ENCODE results near the gene ANKRD34C. TPM values are rescaled to one million over a fixed set of nuclear protein-coding genes. Genes with fewer than 3 reads are reported as not detected.

ANKRD34C gene
- not detected in 2 replicates for total RNA-seq (2014; rRNA removed; shearing (Covaris generic))

DNA sequence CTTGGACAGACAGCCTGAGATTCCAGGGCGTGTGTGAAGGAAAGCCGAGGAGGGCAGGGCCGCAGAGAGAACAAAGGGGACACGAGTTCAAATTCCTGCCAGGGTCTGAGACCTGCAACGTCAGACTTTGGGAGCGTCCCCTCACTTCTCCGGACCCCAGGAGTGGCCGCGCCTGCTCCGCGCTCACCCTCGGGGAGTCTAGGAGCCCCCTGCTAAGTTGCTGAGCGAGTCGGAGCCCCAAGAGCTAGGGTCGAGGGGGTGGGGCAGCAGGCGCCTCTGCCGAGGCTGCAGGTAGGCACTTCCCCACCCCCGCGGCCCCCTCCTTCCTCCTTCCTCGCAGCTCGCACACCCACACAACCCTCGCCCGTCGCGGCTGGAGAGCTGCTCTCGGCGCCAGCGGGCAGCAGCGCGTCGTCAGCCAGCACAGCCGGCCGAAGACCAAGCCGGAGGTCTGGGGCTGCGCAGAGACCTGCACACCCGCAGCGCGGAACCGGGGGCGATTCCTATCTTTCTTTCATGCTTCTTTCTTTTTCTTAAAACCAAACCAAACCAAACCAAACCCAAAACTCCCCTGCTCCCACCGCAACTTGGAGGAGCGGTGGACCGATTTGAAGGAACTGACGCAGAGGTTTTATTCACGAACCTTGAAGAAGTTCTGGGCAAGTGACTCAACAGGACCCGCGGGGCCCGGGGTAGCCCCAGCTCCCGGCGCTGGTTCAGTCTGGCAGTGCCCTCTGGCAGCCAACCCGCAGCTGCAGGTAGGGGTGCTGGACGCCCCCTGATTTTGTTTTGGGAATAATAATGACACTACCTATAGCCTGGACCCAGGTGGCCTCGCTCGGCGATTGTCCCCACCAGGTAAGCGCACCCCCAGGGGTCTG, at the start of gene ANKRD34C:
Gene ANKRD34C (plus strand): TSS at position 352 of the 881 bp plus-strand sequence. CDS start 10,563 bp downstream, outside the sequence.
- no peak for DNase-seq (ENCODE audit: low read depth)

GRCh38 chr15:79233236-79233635, 49.3 kb upstream of the ANKRD34C start:
- no peak for DNase-seq (ENCODE audit: low read depth)

DNA sequence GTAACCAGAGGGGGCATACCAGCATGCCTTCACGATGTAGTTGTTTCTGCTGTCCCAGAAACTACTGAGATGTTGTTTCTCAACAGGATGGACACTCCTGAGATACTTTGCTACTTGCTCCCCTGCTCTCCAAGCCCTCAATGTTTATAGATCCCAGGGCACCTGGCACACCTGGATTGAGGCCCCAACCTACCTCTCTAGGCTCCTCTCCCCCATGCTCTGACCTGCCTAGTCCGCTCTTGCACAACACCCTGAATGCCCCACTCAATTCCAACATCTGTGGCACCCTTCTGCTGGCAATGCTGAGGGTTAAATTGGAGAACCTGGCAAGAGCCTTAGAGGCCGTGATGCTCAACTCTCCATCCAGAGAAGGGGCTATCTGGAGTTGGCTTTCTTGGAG, 42.5 kb upstream of the ANKRD34C start:
- DNase-seq (ENCODE audit: low read depth) = no peak

DNA sequence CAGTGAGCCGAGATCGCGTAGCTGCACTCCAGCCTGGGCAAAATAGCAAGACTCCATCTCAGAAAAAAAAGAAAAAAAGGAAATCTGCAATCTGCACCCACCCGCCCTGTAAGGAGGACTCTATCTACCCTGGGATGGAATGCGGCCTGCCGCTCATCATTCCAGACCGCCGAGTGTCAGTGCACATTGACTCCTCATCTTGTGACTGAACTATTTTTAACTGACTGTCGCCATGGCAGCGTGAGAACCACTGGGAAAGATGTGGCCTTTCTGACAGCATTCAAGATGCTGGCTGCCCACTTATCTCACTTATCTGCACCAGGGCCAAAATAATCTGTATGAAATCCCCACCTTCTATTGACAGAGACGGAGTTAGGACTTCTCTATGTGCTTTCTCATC, 38.8 kb upstream of the ANKRD34C start:
- peak; percentile 22 for DNase-seq (ENCODE audit: low read depth)

DNA sequence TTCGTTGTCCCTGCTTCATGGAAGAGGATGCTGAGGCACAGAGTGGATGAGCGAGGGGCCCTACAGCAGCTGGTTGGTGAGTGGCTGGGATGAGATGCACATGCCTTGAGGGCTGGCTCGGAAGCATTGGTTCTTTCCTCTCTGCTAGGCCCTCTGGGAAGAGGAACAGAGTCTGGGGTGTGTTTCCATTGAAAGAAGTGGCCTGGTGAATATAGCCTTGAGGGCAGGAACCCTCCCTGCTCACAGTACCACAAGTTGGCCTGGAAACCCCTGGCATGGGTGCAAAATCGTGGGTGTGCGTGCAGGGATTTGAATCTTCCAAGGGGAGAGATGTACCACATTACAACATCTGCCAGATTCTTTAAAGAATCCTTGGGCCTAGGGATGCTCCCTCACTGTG, 37.6 kb upstream of the ANKRD34C start:
- no peak for DNase-seq (ENCODE audit: low read depth)

GRCh38 chr15:79248183-79248582, 34.3 kb upstream of the ANKRD34C start:
- DNase-seq (ENCODE audit: low read depth) = no peak

DNA sequence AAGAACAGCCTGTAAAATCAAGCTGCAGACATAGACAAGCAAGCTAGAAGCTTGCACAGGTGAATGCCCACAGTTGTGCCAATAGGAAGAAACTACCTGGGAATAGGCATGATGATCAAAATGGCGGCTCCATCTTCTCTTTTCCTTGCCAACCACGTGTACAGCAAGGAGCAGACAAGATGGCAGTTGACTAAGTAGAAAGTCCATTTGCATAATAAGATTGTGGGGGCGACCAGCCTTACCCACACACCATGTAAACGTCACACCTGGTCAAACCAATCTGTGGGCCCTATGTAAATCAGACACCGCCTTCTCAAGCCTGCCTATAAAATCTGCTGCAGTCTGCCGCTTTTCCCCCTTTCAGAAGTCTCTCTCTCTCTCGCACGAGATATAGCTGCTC, 25.1 kb upstream of the ANKRD34C start:
- DNase-seq (ENCODE audit: low read depth) = peak; percentile 61

GRCh38 chr15:79261836-79262235, 20.7 kb upstream of the ANKRD34C start:
- DNase-seq (ENCODE audit: low read depth) = no peak

- no peak for DNase-seq (ENCODE audit: low read depth)
These were observed 17.4 kb upstream of the ANKRD34C start for GRCh38 chr15:79265167-79265566.

GRCh38 chr15:79265987-79266579, 16.4 kb upstream of the ANKRD34C start:
- no peak for DNase-seq (ENCODE audit: low read depth)

DNA sequence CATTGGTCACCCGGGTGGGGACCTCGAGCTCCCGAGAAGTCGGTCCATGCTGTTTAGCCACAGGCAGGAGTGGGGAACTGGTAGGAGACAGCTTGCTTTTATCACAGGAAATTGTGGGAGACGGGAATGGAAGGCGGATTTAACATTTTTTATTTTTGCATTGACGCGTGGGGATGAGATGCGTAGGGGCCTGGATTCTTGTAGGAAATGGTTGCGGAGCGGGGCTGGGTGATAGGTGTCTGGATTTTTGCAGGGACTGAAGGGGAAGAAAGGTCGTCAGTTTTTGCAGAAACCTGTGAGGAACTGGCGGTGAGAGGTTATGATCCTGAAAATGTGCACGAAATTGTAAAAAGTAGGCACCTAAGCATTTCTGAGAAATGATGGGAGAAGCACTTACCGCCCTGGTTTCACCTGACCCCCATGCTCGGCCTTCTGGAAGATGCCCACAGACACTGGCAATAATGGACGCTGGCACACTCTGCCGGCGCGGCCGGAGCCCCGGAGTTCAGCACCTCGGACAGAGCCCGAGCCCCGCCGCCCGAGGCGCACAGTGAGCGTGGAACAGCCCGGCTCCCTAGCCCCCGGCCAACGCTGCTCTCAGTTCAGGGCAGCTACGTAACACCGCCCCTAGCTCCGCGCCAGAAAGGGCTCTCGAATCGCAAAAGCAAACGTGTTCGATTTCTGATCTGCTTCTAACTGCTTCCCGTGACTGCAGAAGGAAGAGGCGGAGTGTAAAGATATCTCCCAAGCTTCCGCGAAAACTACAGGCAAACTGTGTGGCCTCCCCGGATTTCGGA, 928 bp downstream of the ANKRD34C start:
- peak; percentile 21 for DNase-seq (ENCODE audit: low read depth)

GRCh38 chr15:79290642-79291275, 8.2 kb downstream of the ANKRD34C start:
- DNase-seq (ENCODE audit: low read depth) = peak; percentile 39

DNA sequence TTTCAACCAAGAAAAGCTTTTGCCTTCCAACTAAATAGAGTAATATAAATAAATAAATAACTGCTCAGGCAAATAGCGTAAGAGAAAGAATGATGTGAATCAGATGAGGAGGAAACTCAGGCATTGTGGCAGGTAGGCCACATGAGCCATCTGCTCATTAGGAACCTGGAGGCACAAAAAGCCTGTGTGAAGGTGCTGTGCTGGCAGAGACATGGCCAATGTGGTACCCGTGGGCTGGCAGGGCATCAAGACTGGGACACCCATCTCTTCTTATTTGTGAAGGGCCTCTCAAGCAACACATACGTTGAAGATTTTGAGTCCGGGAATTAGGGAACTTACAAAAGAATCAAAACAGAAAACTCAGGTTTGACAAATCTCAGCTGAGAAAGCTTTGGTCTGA, 9.5 kb downstream of the ANKRD34C start:
- DNase-seq (ENCODE audit: low read depth) = no peak

DNA sequence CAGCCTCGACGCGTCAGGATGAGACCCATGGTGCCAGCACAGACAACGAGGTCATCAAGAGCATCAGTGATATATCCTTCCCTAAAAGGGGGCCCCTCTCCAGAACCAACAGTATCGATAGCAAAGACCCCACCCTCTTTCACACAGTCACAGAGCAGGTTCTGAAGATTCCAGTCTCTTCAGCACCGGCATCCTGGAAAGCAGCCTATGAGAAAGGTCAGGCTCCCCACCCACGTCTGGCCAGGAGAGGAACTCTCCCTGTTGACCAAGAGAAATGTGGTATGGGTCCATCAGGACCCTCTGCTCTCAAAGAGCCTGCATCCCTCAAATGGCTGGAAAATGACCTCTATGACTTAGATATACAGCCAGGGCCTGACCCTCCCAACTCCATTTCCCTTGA, 11.6 kb downstream of the ANKRD34C start:
- no peak for DNase-seq (ENCODE audit: low read depth)

- DNase-seq (ENCODE audit: low read depth) = no peak
These were observed 14.1 kb downstream of the ANKRD34C start for GRCh38 chr15:79296583-79296982.

GRCh38 chr15:79299126-79299840, 16.8 kb downstream of the ANKRD34C start:
- no peak for DNase-seq (ENCODE audit: low read depth)

DNA sequence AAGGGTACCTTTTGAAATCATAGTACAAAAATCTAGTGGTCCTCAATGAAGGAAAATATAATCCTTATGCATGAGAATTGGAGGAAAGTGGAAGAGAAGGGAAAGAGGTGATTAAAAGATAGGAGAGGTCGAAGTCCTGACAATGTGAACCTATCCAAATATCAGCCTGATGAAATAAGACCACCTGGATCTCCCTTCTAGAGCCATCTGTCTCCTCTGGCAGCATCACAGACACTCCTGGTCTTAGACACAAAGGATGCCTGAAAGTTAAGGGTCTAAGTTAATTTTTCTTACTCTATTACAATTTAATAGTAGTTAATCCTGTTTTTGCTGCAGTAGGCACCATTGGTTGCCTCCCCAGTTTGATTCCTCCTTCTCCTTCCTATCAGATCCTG, 17.3 kb downstream of the ANKRD34C start:
- no peak for DNase-seq (ENCODE audit: low read depth)

GRCh38 chr15:79307251-79307650, 24.7 kb downstream of the ANKRD34C start:
- DNase-seq (ENCODE audit: low read depth) = no peak

GRCh38 chr15:79308874-79309273, 26.4 kb downstream of the ANKRD34C start:
- no peak for DNase-seq (ENCODE audit: low read depth)

- DNase-seq (ENCODE audit: low read depth) = peak; percentile 51
These were observed 28.1 kb downstream of the ANKRD34C start for GRCh38 chr15:79310612-79310984.

Data from RPMI7951 (cell line).